ENCODE data around the gene CAMSAP1.
A peak's percentile ranks its signal among the peaks of the same experiment; 100 is the strongest.
"Not testable (repeated sequence)": the region's sequence is repeated elsewhere in the genome, so short reads cannot be mapped to it uniquely, and the experiment has no call there.

Gene CAMSAP1, protein sequence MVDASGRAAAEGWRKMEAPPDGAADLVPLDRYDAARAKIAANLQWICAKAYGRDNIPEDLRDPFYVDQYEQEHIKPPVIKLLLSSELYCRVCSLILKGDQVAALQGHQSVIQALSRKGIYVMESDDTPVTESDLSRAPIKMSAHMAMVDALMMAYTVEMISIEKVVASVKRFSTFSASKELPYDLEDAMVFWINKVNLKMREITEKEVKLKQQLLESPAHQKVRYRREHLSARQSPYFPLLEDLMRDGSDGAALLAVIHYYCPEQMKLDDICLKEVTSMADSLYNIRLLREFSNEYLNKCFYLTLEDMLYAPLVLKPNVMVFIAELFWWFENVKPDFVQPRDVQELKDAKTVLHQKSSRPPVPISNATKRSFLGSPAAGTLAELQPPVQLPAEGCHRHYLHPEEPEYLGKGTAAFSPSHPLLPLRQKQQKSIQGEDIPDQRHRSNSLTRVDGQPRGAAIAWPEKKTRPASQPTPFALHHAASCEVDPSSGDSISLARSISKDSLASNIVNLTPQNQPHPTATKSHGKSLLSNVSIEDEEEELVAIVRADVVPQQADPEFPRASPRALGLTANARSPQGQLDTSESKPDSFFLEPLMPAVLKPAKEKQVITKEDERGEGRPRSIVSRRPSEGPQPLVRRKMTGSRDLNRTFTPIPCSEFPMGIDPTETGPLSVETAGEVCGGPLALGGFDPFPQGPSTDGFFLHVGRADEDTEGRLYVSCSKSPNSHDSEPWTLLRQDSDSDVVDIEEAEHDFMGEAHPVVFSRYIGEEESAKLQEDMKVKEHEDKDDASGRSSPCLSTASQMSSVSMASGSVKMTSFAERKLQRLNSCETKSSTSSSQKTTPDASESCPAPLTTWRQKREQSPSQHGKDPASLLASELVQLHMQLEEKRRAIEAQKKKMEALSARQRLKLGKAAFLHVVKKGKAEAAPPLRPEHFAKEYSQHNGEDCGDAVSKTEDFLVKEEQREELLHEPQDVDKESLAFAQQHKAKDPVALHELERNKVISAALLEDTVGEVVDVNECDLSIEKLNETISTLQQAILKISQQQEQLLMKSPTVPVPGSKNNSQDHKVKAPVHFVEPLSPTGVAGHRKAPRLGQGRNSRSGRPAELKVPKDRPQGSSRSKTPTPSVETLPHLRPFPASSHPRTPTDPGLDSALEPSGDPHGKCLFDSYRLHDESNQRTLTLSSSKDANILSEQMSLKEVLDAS (N-terminal part only)

DNA sequence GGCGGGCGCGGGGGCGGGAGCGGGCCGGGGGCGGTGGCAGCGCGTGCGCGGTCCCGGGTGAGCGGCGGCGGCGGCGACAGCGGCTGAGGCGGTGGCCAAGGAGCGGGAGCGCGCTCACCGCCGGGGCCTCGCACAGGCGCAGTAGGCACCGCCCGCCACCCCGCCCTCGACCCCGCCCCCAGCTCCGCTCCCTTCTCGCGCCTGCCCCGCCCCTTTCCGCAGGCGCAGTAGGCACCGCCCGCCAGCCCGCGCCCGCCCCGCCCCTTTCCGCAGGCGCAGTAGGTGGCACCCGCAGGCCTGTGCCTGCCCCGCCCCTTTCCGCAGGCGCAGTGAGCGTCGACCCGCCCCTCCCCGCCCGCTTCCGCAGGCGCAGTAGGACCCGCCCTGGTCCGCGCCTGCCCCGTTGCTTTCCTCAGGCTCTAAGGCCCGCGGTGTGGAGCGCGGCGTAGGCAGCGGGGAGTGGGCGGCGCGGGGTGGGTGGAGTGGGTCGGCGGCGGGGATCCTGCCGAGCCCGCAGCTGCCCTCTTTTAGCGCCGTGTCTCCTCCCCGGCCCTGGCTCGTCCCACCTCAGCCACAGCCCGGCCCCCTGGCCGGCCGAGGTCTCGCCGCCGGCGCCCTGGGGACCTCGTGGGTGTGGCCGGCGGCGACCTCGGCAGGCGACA lies at the start of gene CAMSAP1:
CAMSAP1 (minus strand) TSS at position 116 of the 662 bp plus-strand sequence. CDS start 387 bp downstream, outside the sequence.
- peak; percentile 43 to 97 (median 87) for DNase-seq

DNA sequence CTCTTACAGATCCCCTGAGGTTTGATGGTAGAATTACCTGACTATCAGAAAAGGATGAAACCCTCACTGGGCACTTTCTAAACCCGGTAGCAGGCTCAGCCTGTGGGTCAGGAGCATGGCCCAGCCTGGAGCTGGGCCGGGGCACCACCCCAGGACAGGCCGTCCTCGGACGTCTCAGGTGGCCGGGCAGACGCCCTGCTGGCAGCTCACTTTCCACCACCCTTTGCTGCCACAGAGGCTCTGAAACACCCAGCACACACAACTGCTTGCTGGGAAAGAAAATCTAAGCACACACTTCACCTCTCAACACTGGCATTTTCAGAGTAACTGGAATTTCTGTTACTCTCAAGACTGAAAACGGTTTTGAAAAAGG lies 49.4 kb upstream of the CAMSAP1 start:
- no peak for DNase-seq

DNA sequence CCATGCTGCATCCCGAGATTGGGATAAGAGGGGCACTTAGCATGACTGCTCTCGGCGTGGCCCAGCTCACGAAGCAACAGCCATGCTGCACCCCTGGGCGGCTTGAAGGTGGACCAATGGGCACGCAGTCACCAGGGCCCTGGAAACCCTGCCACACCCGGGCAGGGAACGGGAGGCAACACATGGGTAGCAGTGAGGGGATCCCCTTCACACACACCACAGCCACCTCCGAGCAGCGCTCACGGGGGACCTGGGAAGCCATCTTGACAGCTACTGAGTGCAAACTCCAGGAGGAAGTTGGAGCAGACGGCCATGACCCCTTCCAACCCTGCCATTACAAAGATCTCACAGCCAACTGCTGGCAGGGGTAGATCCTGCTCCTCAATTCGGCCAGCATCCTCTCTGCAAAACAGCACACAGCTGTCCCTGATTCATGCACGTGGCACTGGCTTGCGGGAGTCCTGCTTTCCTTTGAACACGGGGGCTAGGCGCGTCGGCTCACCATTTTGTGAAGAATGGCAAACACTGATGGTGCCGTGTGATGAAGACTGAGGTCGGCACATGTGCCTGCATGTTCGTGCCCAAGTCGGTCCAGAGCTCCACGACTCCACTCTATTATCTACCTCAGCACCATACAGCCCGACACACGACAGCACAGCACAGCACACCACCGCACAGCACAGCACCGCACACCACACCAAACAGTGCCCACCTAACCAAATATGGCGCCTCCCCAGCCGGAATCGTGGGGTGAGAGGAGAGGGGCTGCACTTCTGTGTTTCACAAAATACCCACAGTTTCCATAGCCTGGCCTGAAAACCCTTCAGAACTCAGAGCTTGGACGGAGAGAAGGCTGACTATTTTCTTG lies 48.8 kb upstream of the CAMSAP1 start:
- DNase-seq: no peak

DNA sequence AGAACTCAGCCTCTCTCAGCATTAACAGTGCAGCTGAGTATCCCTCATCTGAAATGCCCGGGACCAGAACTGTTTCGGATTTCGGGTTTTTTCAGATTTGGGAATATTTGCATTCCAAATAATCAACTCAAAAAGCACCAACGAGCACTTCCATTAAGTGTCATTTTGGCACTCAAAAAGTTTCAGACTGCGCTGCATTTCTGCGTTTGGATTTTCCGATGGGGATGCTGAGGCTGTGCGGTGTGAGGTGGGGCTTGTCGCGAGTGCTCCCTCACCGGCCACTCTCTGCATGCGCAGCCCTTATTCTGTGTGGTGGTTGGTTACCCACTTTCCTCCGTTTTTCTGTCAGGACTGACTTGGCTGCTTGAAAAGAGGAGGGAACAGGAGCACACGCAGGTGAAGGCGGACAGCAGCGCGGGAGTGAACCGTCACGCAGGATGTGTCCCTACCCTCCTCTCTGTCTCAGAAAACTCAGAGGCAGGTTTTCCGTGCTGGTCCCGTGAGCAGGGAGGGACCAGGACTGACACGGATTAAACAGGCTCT lies 45.4 kb upstream of the CAMSAP1 start:
- DNase-seq: no peak

- DNase-seq: no peak
These were observed 44.7 kb upstream of the CAMSAP1 start for GRCh38 chr9:135951889-135952663.

- DNase-seq: not testable (repeated sequence)
These were observed 44.0 kb upstream of the CAMSAP1 start for GRCh38 chr9:135951310-135951709.

- not testable (repeated sequence) for DNase-seq
These were observed 43.5 kb upstream of the CAMSAP1 start for GRCh38 chr9:135950841-135951240.

GRCh38 chr9:135950135-135950682 lies 42.9 kb upstream of the CAMSAP1 start:
- no peak for DNase-seq

DNA sequence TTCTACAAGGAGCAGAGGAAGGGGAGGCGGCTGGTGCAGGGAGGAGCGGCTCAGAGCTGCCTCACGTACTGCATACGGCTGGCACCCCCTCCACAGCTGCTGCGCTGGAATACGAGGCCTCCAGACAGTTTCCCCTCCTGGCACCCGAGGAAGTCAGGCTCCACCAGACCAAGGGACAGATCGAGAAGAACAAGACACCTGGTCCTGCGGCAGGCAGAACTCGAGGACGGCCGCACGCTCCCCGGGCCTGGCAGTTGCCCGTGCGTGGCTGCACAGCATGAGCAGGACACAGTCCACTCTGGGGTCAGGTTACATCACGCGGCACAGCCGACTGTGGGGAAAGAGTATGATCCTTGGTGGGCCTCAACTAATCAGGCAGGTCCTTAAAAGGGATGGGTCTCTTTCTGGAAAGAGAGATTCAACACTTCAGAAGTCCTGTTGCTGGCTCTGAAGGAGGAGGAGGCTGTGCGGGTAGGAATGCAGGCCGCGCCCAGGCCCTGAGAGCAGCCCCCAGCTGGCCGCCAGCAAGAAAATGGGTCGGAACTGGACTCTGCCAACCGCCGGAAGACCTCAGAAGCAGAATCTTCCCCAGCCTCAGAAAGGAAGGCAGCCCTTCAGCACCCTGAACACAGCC lies 42.3 kb upstream of the CAMSAP1 start:
- no peak for DNase-seq

DNA sequence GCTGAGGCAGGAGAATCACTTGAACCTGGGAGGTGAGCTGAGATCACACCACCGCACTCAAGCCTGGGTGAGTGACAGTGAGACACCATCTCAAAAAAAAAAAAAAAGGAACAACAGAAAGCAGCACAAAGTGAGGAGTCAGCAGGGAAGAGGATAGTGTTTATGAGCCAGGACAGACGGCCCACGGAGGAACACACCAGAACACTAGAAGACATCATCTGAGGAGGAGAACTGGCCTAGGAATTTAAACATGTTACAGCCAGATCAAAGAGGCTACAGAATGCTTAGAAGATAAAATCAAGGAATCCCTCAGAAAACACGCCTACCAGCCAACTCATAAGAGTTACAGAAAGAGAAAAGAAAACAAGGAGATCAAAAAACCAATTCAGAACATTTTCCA lies 41.6 kb upstream of the CAMSAP1 start:
- no peak for DNase-seq

- no peak for DNase-seq
These were observed 41.1 kb upstream of the CAMSAP1 start for GRCh38 chr9:135948446-135948845.

DNA sequence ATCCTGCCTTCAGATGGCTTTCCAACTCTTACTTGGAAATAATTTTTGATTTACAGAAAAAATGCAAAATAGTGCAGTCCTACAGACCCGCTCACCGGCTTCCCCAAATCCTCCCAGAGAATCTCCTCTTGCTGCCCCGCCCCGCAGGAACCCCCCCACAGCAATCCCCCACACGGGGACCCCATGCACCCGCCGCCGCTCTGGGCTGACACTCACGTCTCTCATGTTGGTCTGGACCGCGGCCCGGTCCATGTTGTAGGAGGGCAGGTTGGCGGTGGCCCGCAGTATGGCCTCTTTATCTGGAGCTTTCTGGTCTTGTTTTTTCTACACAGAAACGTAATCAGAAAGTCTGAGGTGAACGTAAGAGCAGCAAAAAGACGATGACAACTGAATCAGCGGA lies 40.2 kb upstream of the CAMSAP1 start:
- DNase-seq: no peak

DNA sequence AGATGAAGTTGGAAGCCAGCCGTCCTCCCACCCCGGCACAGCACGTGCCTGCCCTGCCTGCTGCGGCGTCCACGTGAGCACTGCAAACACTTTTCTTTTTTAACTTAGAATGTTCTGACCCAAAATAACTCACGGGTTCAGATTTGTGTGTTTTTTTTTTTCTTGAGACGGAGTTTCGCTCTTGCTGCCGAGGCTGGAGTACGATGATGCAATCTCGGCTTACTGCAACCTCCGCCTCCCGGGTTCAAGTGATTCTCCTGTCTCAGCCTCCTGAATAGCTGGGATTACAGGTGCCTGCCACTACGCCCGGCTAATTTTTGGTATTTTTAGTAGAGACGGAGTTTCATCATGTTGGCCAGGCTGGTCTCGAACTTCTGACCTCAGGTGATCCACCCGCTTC lies 39.8 kb upstream of the CAMSAP1 start:
- not testable (repeated sequence) for DNase-seq

DNA sequence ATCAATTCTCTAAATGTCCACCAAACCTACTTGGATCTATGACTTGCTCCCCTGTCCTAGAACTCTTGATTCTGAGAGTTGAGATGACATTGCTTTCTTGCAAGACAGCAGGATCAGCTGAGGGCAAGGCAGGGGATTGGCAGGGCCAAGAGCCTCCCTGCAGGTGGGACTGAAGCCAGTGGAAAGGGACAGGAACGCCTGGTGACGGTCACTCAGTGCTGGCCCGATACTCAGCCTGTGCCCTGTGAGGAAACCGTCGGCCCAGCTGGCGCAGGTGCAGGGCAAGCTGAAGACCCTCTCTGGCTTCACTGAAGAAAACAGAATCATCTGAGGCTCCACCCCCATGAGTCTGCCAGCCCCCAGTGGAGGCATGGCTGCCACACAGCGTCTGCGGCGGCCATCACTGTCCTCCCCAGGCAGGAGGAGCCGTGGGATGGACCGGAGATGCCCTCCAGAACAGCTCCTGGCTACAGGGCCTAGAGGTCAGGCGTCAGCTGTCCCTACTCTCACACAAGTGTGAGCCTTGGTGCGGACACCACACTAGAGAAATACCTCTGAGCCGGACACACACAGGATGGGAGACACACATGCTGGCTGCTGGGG lies 39.1 kb upstream of the CAMSAP1 start:
- no peak for DNase-seq

GRCh38 chr9:135945969-135946368 lies 38.6 kb upstream of the CAMSAP1 start:
- DNase-seq: no peak

DNA sequence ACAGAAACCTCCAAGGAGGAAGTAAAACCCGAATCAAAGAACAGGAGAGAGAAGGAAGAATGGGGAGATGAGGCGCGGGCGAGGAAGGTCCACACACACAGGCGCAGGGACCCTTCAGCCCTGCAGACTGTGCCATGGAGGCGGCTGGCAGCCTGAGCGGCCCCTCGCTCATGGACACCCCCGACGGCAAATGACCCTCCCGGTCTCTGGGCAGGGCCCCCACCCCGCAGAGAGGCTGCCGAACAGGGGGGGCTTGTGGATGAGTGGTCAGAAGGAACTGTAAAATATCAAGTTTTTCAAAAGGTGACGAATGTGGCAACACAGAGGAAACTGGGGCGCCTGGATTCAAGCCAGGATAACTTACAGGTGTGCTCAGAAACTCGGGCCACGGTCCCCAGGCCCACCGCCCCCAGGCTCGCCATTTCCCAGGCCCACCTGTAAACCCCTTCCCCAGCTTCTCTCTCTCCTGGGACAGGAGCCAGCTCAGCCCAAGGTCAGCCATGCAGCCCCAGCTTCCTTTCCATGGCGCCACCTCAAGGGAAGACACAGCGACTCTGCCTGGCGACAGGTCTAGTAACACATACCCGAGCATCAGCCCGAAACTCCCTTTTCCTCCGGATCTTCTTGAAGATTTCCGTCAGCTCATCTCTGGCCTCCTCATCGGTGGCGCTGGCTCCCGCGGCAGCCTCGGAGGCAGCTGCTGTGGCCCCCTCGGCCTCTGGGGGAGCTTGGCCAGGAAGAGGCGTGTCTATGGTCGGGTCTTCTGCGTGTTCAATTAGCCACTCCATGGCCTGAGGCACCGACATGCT lies 37.3 kb upstream of the CAMSAP1 start:
- no peak for DNase-seq

DNA sequence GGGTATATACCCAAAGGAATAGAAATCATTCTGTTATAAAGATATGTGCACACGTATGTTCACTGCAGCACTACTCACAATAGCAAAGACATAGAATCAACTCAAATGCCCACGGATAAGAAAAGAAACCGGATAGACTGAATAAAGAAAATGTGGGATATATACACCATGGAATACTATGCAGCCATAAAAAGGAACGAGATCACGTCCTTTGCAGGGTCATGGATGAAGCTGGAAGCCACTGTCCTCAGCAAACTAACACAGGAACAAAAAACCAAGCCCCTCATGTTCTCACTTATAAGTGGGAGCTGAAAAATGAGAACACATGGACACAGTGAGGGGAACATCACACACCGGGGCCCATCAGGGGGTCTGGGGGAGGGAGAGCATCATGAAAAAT lies 36.3 kb upstream of the CAMSAP1 start:
- DNase-seq: not testable (repeated sequence)
